Neural cell (in vitro differentiated cells): ENCODE data around the gene NPDC1. TPM values are rescaled to one million over a fixed set of nuclear protein-coding genes. Genes with fewer than 3 reads are reported as not detected.

ENCODE experiments used
- H2AFZ ChIP-seq: fragments of 200-600, 300-800 bp; sonication (generic), shearing (Covaris generic); 2 replicates; pipeline ENCODE4 v1.6.0; 2014; ENCODE audit warnings: low read depth, mild to moderate bottlenecking, antibody characterized with exemption, low read length, moderate library complexity
- H3F3A ChIP-seq: fragments of 200-600 bp; shearing (Covaris generic); 2 replicates; pipeline ENCODE4 v1.6.1; 2016; ENCODE audit warnings: mild to moderate bottlenecking, moderate library complexity, mixed read lengths, antibody characterized with exemption, low read length; ENCODE audit not compliant: insufficient read depth, poor library complexity, severe bottlenecking
- H3K27ac ChIP-seq: fragments of 200-600, 300-800 bp; sonication (generic), shearing (Covaris generic); 2 replicates; pipeline ENCODE4 v1.5.1; 2014; ENCODE audit warnings: mild to moderate bottlenecking, low read length, moderate library complexity
- H3K27me3 ChIP-seq: fragments of 300-800, 200-600 bp; sonication (generic), shearing (Covaris generic); 2 replicates; pipeline ENCODE4 v1.6.0; 2014; ENCODE audit warnings: mild to moderate bottlenecking, low read depth, low read length, moderate library complexity; ENCODE audit not compliant: insufficient read depth
- H3K36me3 ChIP-seq: fragments of 300-800, 200-600 bp; sonication (generic), shearing (Covaris generic); 2 replicates; pipeline ENCODE4 v1.5.1; 2014; ENCODE audit warnings: mild to moderate bottlenecking, antibody characterized with exemption, low read length, moderate library complexity; ENCODE audit not compliant: insufficient read depth
- H3K4me2 ChIP-seq: fragments of 300-800, 200-600 bp; sonication (generic), shearing (Covaris generic); 2 replicates; pipeline ENCODE4 v1.6.0; 2014; ENCODE audit warnings: mild to moderate bottlenecking, low read length
- H3K4me3 ChIP-seq: fragments of 300-800, 200-600 bp; sonication (generic), shearing (Covaris generic); 2 replicates; pipeline ENCODE4 v1.5.1; 2014; ENCODE audit warnings: mild to moderate bottlenecking, low read length, moderate library complexity
- H3K79me2 ChIP-seq: fragments of 200-600 bp; shearing (Covaris generic); replicated peaks from 2 replicates; pipeline ENCODE4 v1.6.0; 2014; ENCODE audit warnings: mild to moderate bottlenecking, low read length, moderate library complexity; ENCODE audit not compliant: insufficient read depth
- H3K9ac ChIP-seq: fragments of 300-800, 200-600 bp; sonication (generic), shearing (Covaris generic); 2 replicates; pipeline ENCODE4 v1.6.1; 2016; ENCODE audit warnings: mild to moderate bottlenecking, low read length, mixed read lengths
- H3K9me2 ChIP-seq: fragments of 200-600 bp; shearing (Covaris generic); 2 replicates; pipeline ENCODE4 v1.6.1; 2016; ENCODE audit warnings: mild to moderate bottlenecking, low read length, mixed read lengths; ENCODE audit not compliant: insufficient read depth
- H3K9me3 ChIP-seq: fragments of 200-600, 300-800 bp; sonication (generic), shearing (Covaris generic); 2 replicates; pipeline ENCODE4 v1.6.1; 2016; ENCODE audit warnings: mild to moderate bottlenecking, mixed run types, low read length, moderate library complexity, mixed read lengths
- H4K20me1 ChIP-seq: fragments of 200-600 bp; shearing (Covaris generic); 2 replicates; pipeline ENCODE4 v1.6.1; 2016; ENCODE audit warnings: mild to moderate bottlenecking, mixed run types; ENCODE audit not compliant: insufficient read depth
- EP300 ChIP-seq: fragments of 450-650 bp; conservative IDR thresholded peaks from 2 replicates; pipeline ENCODE4 v1.6.1; 2014; ENCODE audit warnings: antibody characterized with exemption, mild to moderate bottlenecking, moderate library complexity; ENCODE audit not compliant: poor library complexity, severe bottlenecking
- EZH2 ChIP-seq: fragments of 200-600, 300-800 bp; shearing (Covaris generic), sonication (generic); IDR thresholded peaks from 2 replicates; pipeline ENCODE4 v1.6.1; 2014; ENCODE audit warnings: antibody characterized with exemption, low read length, borderline replicate concordance, mild to moderate bottlenecking; ENCODE audit not compliant: insufficient read depth, poor library complexity, severe bottlenecking
- MXI1 ChIP-seq: fragments of 450-650 bp; conservative IDR thresholded peaks from 2 replicates; pipeline ENCODE4 v1.6.1; 2014; ENCODE audit warnings: antibody characterized with exemption, mild to moderate bottlenecking; ENCODE audit not compliant: poor library complexity, severe bottlenecking
- POLR2AphosphoS5 ChIP-seq: IDR thresholded peaks from 2 replicates; pipeline ENCODE4 v1.6.1; 2012
- RAD21 ChIP-seq: fragments of 450-650 bp; conservative IDR thresholded peaks from 2 replicates; pipeline ENCODE4 v1.6.1; 2014; ENCODE audit warnings: antibody characterized with exemption, mild to moderate bottlenecking, moderate library complexity
- SMC3 ChIP-seq: fragments of 450-650 bp; conservative IDR thresholded peaks from 2 replicates; pipeline ENCODE4 v1.6.1; 2014; ENCODE audit warnings: antibody characterized with exemption, mild to moderate bottlenecking, moderate library complexity; ENCODE audit not compliant: poor library complexity
- TAF1 ChIP-seq: IDR thresholded peaks from 2 replicates; pipeline ENCODE4 v1.6.1; 2012; ENCODE audit warnings: low read depth
- polyA plus RNA-seq: library from polyadenylated mRNA; depleted of rRNA; stranded (reverse); fragments of >200 nt; gene quantifications from 2 replicates; pipeline ENCODE4 v1.2.3, GENCODE V29; 2014
- TF ChIP-seq, protein P1 (sequence below): fragments of 450-650 bp; IDR thresholded peaks from 2 replicates; pipeline ENCODE4 v1.5.1; 2014; ENCODE audit warnings: antibody characterized with exemption, mild to moderate bottlenecking, moderate library complexity; ENCODE audit not compliant: poor library complexity, severe bottlenecking
- TF ChIP-seq, protein P2 (sequence below): IDR thresholded peaks from 2 replicates; pipeline ENCODE4 v1.6.1; 2012; ENCODE audit warnings: borderline replicate concordance

The NPDC1 gene
- polyA plus RNA-seq, 1 donor from 2014 or later: 161 TPM

GRCh38 chr9:137069508-137070091 lies 23.6 kb upstream of the NPDC1 start:
- Histone ChIP-seq H3K4me3 (no peak overlapping the region), H3K4me2 (no peak overlapping the region), H3K9me2 (no peaks in the 10 kb centered on the region), H3K27ac (no peak overlapping the region), H3F3A (no peaks in the 10 kb centered on the region), H3K9ac (no peak overlapping the region), H3K9me3 (no peaks in the 10 kb centered on the region), H4K20me1 (no peaks in the 10 kb centered on the region), H3K36me3 (no peaks in the 10 kb centered on the region), H3K27me3 (peaks cover 17% of the 10 kb centered on the region), H2AFZ (no peak overlapping the region), H3K79me2 (no peaks in the 10 kb centered on the region)
- TF ChIP-seq EZH2: no peak
- no peak for TF ChIP-seq RAD21
- TF ChIP-seq, protein P1, sequence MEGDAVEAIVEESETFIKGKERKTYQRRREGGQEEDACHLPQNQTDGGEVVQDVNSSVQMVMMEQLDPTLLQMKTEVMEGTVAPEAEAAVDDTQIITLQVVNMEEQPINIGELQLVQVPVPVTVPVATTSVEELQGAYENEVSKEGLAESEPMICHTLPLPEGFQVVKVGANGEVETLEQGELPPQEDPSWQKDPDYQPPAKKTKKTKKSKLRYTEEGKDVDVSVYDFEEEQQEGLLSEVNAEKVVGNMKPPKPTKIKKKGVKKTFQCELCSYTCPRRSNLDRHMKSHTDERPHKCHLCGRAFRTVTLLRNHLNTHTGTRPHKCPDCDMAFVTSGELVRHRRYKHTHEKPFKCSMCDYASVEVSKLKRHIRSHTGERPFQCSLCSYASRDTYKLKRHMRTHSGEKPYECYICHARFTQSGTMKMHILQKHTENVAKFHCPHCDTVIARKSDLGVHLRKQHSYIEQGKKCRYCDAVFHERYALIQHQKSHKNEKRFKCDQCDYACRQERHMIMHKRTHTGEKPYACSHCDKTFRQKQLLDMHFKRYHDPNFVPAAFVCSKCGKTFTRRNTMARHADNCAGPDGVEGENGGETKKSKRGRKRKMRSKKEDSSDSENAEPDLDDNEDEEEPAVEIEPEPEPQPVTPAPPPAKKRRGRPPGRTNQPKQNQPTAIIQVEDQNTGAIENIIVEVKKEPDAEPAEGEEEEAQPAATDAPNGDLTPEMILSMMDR: no peak
- TF ChIP-seq POLR2AphosphoS5: no peak
- TF ChIP-seq, protein P2, sequence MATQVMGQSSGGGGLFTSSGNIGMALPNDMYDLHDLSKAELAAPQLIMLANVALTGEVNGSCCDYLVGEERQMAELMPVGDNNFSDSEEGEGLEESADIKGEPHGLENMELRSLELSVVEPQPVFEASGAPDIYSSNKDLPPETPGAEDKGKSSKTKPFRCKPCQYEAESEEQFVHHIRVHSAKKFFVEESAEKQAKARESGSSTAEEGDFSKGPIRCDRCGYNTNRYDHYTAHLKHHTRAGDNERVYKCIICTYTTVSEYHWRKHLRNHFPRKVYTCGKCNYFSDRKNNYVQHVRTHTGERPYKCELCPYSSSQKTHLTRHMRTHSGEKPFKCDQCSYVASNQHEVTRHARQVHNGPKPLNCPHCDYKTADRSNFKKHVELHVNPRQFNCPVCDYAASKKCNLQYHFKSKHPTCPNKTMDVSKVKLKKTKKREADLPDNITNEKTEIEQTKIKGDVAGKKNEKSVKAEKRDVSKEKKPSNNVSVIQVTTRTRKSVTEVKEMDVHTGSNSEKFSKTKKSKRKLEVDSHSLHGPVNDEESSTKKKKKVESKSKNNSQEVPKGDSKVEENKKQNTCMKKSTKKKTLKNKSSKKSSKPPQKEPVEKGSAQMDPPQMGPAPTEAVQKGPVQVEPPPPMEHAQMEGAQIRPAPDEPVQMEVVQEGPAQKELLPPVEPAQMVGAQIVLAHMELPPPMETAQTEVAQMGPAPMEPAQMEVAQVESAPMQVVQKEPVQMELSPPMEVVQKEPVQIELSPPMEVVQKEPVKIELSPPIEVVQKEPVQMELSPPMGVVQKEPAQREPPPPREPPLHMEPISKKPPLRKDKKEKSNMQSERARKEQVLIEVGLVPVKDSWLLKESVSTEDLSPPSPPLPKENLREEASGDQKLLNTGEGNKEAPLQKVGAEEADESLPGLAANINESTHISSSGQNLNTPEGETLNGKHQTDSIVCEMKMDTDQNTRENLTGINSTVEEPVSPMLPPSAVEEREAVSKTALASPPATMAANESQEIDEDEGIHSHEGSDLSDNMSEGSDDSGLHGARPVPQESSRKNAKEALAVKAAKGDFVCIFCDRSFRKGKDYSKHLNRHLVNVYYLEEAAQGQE: no peak
- TF ChIP-seq SMC3: no peak
- no peak for TF ChIP-seq TAF1
- TF ChIP-seq EP300: no peak
- no peak for TF ChIP-seq MXI1

GRCh38 chr9:137068539-137069507 lies 22.8 kb upstream of the NPDC1 start:
- Histone ChIP-seq H3K9me3 (no peaks in the 10 kb centered on the region), H3K27me3 (peaks cover 17% of the 10 kb centered on the region), H3K4me3 (no peak overlapping the region), H3K27ac (no peak overlapping the region), H4K20me1 (no peaks in the 10 kb centered on the region), H3K36me3 (no peaks in the 10 kb centered on the region), H3K4me2 (no peak overlapping the region), H3K9ac (no peak overlapping the region), H3K79me2 (no peaks in the 10 kb centered on the region), H3K9me2 (no peaks in the 10 kb centered on the region), H2AFZ (no peak overlapping the region), H3F3A (no peaks in the 10 kb centered on the region)
- TF ChIP-seq MXI1 (no peak), SMC3 (no peak), TAF1 (no peak), EZH2 (no peak), EP300 (no peak), RAD21 (no peak), POLR2AphosphoS5 (no peak)
- TF ChIP-seq, protein P1: no peak
- TF ChIP-seq, protein P2: no peak
